ENCODE data around the gene C12orf43.

C12orf43 gene

GRCh38 chr12:120979862-120980696 is 36.2 kb downstream of the C12orf43 start:
- ChIA-PET POLR2A (no interaction called here), CTCF (interaction anchor here (0.7 to 1.6 kb wide), 5 partner anchors 8 to 130 kb away, joined by 3 to 8 read pairs (median 4); no protein-coding TSS in a partner anchor)

GRCh38 chr12:120979220-120979861 is 36.9 kb downstream of the C12orf43 start:
- POLR2A ChIA-PET = interaction anchor here (0.6 kb wide), 1 partner anchor 100 kb away, joined by 3 read pairs; no protein-coding TSS in a partner anchor
- no peaks in the 10 kb centered on the region for H3K36me3 ChIP-seq (ENCODE audit: control insufficient read depth in 2 of 2, insufficient read depth in 1 of 2, low read length in 2 of 2)
- no peaks in the 10 kb centered on the region for H3K9me3 ChIP-seq (ENCODE audit: control insufficient read depth, insufficient read depth, low read depth, low read length)
- CTCF ChIA-PET = interaction anchor here (1.0 to 1.4 kb wide), 2 partner anchors 13 to 26 kb away, joined by 3 to 4 read pairs; no protein-coding TSS in a partner anchor
- no peaks in the 10 kb centered on the region for H3K4me1 ChIP-seq (ENCODE audit: control insufficient read depth, insufficient read depth, low read length)
- TF ChIP-seq ZNF16 (tag by site-specific recombination; IDR thresholded peaks at IDR 0.05; ENCODE audit: low read depth) = no peak
- TF ChIP-seq ZNF239 (tag by site-specific recombination; IDR thresholded peaks at IDR 0.05) = peak; percentile 87
- H3K27ac ChIP-seq (ENCODE audit: extremely low read depth, low read depth, low read length) = no peak overlapping the region
- no peak overlapping the region for H3K4me3 ChIP-seq (ENCODE audit: low read depth, low read length)

More at GRCh38 chr12:120979862-120980696, 36.2 kb downstream of the C12orf43 start:
- Histone ChIP-seq H3K9me3 (ENCODE audit: control insufficient read depth, insufficient read depth, low read depth, low read length) (no peaks in the 10 kb centered on the region), H3K27ac (ENCODE audit: extremely low read depth, low read depth, low read length) (no peak overlapping the region), H3K4me1 (ENCODE audit: control insufficient read depth, insufficient read depth, low read length) (no peaks in the 10 kb centered on the region), H3K4me3 (ENCODE audit: low read depth, low read length) (no peak overlapping the region), H3K36me3 (ENCODE audit: control insufficient read depth in 2 of 2, insufficient read depth in 1 of 2, low read length in 2 of 2) (no peaks in the 10 kb centered on the region)
- TF ChIP-seq ZBTB7A (tag by site-specific recombination; IDR thresholded peaks at IDR 0.05; ENCODE audit: low read depth) = no peak
- TF ChIP-seq REST (tag by site-specific recombination; IDR thresholded peaks at IDR 0.05) = peak; percentile 88
- TF ChIP-seq ZBTB10 (tag by site-specific recombination; IDR thresholded peaks at IDR 0.05) = no peak

GRCh38 chr12:120978296-120979219 is 37.7 kb downstream of the C12orf43 start, which contains the start of gene HNF1A:
HNF1A (plus strand) TSS chr12:120978543; CDS start chr12:120978769, 226 bp downstream.
- no peaks in the 10 kb centered on the region for H3K36me3 ChIP-seq (ENCODE audit: control insufficient read depth in 2 of 2, insufficient read depth in 1 of 2, low read length in 2 of 2)
- H3K27ac ChIP-seq (ENCODE audit: extremely low read depth, low read depth, low read length) = no peak within 1 kb of the TSS
- no peaks in the 10 kb centered on the region for H3K4me1 ChIP-seq (ENCODE audit: control insufficient read depth, insufficient read depth, low read length)
- H3K4me3 ChIP-seq (ENCODE audit: low read depth, low read length) = no peak within 1 kb of the TSS
- POLR2A ChIA-PET = interaction anchor here (0.6 kb wide), 1 partner anchor 99 kb away, joined by 3 read pairs; no protein-coding TSS in a partner anchor
- no peaks in the 10 kb centered on the region for H3K9me3 ChIP-seq (ENCODE audit: control insufficient read depth, insufficient read depth, low read depth, low read length)
- TF ChIP-seq ZNF555 (tag by site-specific recombination; conservative IDR thresholded peaks at IDR 0.05) (no peak), ZNF416 (tag by site-specific recombination; IDR thresholded peaks at IDR 0.05) (no peak), KLF7 (tag by site-specific recombination; IDR thresholded peaks at IDR 0.05; ENCODE audit: borderline replicate concordance) (no peak), ZNF155 (tag by site-specific recombination; IDR thresholded peaks at IDR 0.05) (no peak), ZNF146 (tag by site-specific recombination; IDR thresholded peaks at IDR 0.05) (no peak), ZNF302 (tag by site-specific recombination; IDR thresholded peaks at IDR 0.05; ENCODE audit: low read depth) (no peak), ZNF488 (tag by site-specific recombination; IDR thresholded peaks at IDR 0.05) (no peak), ZBTB48 (tag by site-specific recombination; IDR thresholded peaks at IDR 0.05) (no peak), ZNF423 (tag by site-specific recombination; IDR thresholded peaks at IDR 0.05) (no peak), ZNF776 (tag by site-specific recombination; IDR thresholded peaks at IDR 0.05; ENCODE audit: borderline replicate concordance) (no peak), ZNF202 (tag by site-specific recombination; IDR thresholded peaks at IDR 0.05; ENCODE audit: borderline replicate concordance) (no peak), ZNF350 (tag by site-specific recombination; IDR thresholded peaks at IDR 0.05) (no peak)
- CTCF ChIA-PET = interaction anchor here (1.4 kb wide), 1 partner anchor 27 kb away, joined by 4 read pairs; no protein-coding TSS in a partner anchor
